WI38 (cell line): ENCODE results near the gene FHIP1B.

Experiments
- H3K4me3 ChIP-seq: 2 replicates; pipeline ENCODE4 v1.5.1; 2011; ENCODE audit warnings: low read depth, mild to moderate bottlenecking, control low read depth, low read length
- CTCF ChIP-seq: IDR thresholded peaks from 2 replicates; pipeline ENCODE4 v1.5.1; 2012; ENCODE audit warnings: low read depth, mild to moderate bottlenecking, control low read depth, low read length

Gene FHIP1B

GRCh38 chr11:6203327-6203726, 31.1 kb downstream of the FHIP1B start:
- TF ChIP-seq CTCF, result no peak
- H3K4me3 ChIP-seq, result no peak overlapping the region

- H3K4me3 ChIP-seq, result no peak overlapping the region
- TF ChIP-seq CTCF, result no peak
Observed at GRCh38 chr11:6202041-6202440, 32.4 kb downstream of the FHIP1B start.

GRCh38 chr11:6201481-6201880, 33.0 kb downstream of the FHIP1B start:
- TF ChIP-seq CTCF, result no peak
- no peak overlapping the region for H3K4me3 ChIP-seq

GRCh38 chr11:6200975-6201374, 33.5 kb downstream of the FHIP1B start:
- H3K4me3 ChIP-seq, result no peak overlapping the region
- no peak for TF ChIP-seq CTCF

- H3K4me3 ChIP-seq, result no peak within 1 kb of the TSS
- TF ChIP-seq CTCF, result no peak
Observed at GRCh38 chr11:6199174-6199810, 35.1 kb downstream of the FHIP1B start, which contains the start of gene OR52W1. Gene OR52W1 (plus strand): TSS chr11:6199224. CDS start chr11:6199224, 0 bp downstream.

GRCh38 chr11:6197466-6198200, 36.8 kb downstream of the FHIP1B start:
- TF ChIP-seq CTCF, result no peak
- no peak overlapping the region for H3K4me3 ChIP-seq

- no peak overlapping the region for H3K4me3 ChIP-seq
- no peak for TF ChIP-seq CTCF
Observed at GRCh38 chr11:6196396-6196795, 38.0 kb downstream of the FHIP1B start.
